Liver (tissue), 2 donors: ENCODE data around the gene TMTC1.

Experiments used
- FOXA1 ChIP-seq: IDR thresholded peaks from 2 replicates; pipeline ENCODE4 v1.6.1; 2016; ENCODE audit warnings: antibody characterized with exemption
- TAF1 ChIP-seq: conservative IDR thresholded peaks from 2 replicates; pipeline ENCODE4 v1.6.1; 2016; ENCODE audit warnings: antibody characterized with exemption, mild to moderate bottlenecking
- donor health status: healthy.

DNA sequence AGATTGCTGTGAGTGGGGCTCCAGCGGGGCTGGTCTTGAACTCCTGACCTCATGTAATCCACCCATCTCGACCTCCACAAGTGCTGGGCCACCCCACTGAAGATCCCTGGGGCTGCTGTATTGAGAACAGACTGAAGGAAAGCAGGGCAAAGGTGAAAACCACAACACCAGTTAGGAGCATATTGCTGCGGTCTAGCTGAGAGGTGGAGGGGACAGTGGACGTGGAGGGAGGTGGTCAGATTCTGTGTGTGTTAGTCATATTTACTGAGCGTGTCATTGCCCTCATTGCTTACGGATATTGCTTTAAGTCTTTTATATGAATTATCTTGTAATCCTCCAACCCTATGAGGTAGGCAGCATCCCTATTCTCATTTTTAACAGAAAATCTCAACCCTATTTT lies 217.3 kb downstream of the TMTC1 start:
- TF ChIP-seq TAF1 (no peak), FOXA1 (no peak)
